WI38 (cell line): ENCODE data around the gene NCOR1.
"Not testable (repeated sequence)": the region's sequence is repeated elsewhere in the genome, so short reads cannot be mapped to it uniquely, and the experiment has no call there.

ENCODE experiments used
- H3K4me3 ChIP-seq: 2 replicates; pipeline ENCODE4 v1.5.1; 2011; ENCODE audit warnings: low read depth, mild to moderate bottlenecking, control low read depth, low read length
- TF ChIP-seq, protein P1 (sequence below): IDR thresholded peaks from 2 replicates; pipeline ENCODE4 v1.5.1; 2012; ENCODE audit warnings: low read depth, mild to moderate bottlenecking, control low read depth, low read length

NCOR1 gene

DNA sequence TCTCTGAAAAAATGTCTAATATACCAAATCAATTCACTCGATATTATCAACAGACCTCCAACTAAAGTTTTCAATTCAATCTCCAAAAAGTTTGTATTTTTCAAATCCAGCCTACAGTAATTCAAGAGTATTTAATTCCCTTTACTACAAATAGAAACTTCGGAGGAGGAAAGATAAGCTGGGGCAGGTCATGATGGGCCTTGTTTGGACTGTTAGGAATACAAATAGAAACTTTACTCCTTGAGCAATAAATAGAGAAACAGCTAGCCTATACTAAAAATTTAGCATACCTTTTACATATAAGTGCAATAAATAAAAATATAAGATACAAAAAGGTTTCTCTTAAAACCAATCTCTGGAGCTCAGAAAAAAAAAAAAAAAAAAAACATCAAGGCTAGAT is 98.2 kb downstream of the NCOR1 start:
- TF ChIP-seq, protein P1, sequence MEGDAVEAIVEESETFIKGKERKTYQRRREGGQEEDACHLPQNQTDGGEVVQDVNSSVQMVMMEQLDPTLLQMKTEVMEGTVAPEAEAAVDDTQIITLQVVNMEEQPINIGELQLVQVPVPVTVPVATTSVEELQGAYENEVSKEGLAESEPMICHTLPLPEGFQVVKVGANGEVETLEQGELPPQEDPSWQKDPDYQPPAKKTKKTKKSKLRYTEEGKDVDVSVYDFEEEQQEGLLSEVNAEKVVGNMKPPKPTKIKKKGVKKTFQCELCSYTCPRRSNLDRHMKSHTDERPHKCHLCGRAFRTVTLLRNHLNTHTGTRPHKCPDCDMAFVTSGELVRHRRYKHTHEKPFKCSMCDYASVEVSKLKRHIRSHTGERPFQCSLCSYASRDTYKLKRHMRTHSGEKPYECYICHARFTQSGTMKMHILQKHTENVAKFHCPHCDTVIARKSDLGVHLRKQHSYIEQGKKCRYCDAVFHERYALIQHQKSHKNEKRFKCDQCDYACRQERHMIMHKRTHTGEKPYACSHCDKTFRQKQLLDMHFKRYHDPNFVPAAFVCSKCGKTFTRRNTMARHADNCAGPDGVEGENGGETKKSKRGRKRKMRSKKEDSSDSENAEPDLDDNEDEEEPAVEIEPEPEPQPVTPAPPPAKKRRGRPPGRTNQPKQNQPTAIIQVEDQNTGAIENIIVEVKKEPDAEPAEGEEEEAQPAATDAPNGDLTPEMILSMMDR: no peak
- no peak overlapping the region for H3K4me3 ChIP-seq

DNA sequence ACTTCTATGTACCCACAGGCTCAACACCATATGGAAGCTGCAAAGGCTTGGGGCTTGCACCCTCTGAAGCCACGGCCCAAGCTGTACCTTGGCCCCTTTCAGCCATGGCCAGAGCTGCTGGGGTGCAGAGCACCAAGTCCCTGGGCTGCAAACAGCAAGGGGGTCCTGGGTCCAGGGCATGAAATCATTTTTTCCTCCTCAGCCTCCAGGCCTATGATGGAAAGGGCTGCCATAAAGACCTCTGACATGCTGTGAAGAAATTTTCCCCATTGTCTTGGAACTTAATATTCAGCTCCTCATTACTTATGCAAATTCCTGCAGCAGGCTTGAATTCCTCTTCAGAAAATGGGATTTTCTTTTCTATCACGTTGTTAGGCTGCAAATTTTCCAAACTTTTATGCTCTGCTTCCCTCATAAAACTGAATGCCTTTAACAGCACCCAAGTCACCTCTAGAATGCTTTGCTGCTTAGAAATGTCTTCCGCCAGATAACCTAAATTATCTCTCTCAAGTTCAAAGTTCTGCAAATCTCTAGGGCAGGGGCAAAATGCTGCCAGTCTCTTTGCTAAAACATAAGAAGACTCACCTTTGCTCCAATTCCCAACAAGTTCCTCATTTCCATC is 100.1 kb downstream of the NCOR1 start:
- not testable (repeated sequence) for H3K4me3 ChIP-seq

DNA sequence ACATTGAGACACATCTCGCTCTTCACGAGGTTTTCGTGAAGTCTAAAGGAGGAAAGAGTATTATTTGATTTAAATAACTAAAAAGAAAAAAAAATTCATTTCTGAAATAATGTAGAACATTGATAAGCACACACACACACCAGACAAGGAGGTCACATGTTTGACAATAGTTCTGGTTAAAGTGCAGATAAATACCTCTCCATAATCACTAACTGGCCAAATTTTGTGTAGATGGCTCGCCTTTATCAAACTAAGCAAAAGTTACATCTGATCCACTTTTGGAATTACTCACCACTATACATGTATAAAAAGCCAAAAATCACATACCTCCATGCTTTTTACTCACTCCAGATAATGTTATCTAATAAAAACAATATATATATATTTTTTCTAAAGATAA is 106.5 kb downstream of the NCOR1 start:
- TF ChIP-seq, protein P1: no peak

DNA sequence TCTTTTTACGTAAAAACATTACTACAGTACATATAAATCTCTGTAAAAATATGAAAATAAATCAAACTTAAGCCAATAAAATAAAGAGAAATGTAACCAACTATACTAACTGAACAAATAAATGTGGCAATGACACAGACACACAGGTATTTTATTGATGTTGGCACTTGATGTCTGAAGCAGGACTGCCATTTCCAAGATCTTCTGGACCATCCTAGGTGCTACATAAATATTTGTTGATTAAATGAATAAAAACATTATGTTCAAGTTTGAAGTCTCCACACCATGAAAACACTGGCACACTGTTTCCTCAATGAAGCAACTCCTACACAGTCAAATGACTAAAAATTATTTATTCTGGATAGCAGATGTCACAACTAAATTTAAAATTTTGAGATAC is 106.9 kb downstream of the NCOR1 start:
- no peak overlapping the region for H3K4me3 ChIP-seq
- TF ChIP-seq, protein P1: no peak

More for the DNA sequence above, 106.5 kb downstream of the NCOR1 start:
- no peak overlapping the region for H3K4me3 ChIP-seq

DNA sequence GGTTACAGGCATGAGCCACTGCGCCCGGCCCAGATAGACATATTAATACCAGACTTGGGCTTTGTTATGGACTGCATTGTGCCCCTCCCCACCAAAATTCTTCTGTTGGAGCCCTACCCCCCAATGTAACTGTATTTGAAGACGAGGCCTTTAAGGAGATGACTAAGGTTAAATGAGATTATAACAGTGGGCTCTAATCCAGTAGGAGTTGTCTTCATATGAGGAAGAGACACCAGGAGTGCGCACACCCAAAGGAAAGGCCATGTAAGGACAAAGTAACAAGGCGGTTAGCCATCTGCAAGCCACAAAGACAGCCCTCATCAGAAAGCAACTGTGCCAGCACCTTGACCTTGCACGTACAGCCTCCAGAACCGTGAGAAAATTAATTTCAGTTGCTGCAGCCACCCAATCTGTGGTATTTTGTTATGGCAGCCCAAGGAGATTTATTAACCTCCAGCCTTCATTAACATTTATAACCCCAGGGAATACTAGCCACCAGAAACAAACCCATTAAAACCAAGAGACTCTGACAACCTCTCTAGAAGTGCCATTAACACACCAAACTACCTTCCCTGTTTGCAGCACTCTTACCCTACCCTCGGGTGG is 108.1 kb downstream of the NCOR1 start:
- no peak overlapping the region for H3K4me3 ChIP-seq
- TF ChIP-seq, protein P1: no peak

DNA sequence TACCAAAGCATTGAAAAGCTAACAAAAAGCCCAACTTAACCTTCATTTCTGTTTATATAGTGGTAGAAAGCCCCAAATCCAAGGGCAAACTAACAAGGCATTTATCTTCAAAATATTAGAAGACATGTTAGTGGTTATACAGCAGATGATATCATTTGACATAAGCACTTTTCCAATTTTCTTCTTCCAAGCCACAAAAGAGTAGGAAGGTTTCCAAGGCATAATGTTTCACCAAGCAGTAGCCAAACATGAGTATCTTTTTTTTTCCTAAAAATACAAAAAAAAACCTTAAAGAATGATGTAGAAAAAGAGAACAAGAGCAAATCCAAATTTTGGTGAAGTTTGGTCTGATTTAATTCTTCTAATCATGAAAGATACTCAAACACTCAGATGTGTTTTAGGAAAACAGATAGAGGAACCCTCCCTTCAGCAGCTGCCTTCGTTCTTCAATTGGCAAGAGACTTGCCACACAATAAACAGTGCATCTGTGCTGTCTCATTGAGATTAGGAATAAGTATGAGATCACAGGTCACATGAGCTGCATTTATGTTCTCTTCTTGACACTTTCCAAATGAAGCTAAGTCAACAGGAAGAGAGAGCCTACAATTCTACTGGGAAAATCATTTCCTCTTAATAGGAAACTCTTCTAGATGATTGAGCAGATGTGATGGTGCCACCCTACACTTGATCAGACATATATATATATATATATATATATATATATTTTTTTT is 109.0 kb downstream of the NCOR1 start:
- H3K4me3 ChIP-seq: no peak overlapping the region
- TF ChIP-seq, protein P1: no peak

DNA sequence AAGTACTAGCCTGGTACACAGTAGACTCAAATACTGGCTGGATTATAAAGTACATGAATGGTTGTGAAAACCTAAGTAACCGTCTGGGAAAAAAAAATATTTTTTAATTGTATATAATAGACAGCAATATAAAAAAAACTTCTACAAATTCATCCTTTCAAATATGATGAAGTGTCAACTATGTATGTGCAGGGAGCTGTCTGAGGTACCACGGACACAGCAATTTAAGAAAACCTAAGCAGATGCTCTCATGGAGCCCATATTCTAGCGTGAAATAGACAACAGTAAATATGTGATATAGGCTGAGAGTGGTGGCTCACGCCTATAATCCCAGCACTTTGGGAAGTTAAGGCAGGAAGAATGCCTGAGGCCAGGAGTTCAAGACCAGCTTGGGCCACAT is 111.1 kb downstream of the NCOR1 start:
- TF ChIP-seq, protein P1: no peak
- no peak overlapping the region for H3K4me3 ChIP-seq
